AG04450 (cell line): ENCODE data around the gene SNPH. TPM values are rescaled to one million over a fixed set of nuclear protein-coding genes. Genes with fewer than 3 reads are reported as not detected.

Experiments
- CTCF ChIA-PET: fragments of 300-600, 350-600 bp; formaldehyde crosslinking; extraction: SDS; loops from one replicate; lab custom pipeline; 2022; ENCODE audit warnings: antibody characterized with exemption, inconsistent platforms; lab: Charles Lee
- POLR2A ChIA-PET: fragments of 350-600 bp; formaldehyde crosslinking; extraction: SDS; loops from one replicate; lab custom pipeline; 2021; ENCODE audit warnings: antibody characterized with exemption, inconsistent platforms; lab: Yijun Ruan, JAX
- DNase-seq: peaks from one replicate; pipeline ENCODE4 v3.0.0-alpha.2; 2011; ENCODE audit warnings: low read depth, low spot score
- H3K27ac ChIP-seq: one replicate; pipeline ENCODE4 v1.5.1; 2012; ENCODE audit warnings: low read depth, low read length, control low read depth
- H3K27me3 ChIP-seq: one replicate; pipeline ENCODE4 v1.6.0; 2012; ENCODE audit warnings: low read length; ENCODE audit not compliant: control insufficient read depth, insufficient read depth
- H3K4me3 ChIP-seq: 2 replicates; pipeline ENCODE4 v1.5.1; 2011; ENCODE audit warnings: mild to moderate bottlenecking, low read depth, low read length, control low read depth
- H3K9me3 ChIP-seq: 2 replicates; pipeline ENCODE4 v1.5.1; 2012; ENCODE audit warnings: low read length; ENCODE audit not compliant: control insufficient read depth, insufficient read depth
- CTCF ChIP-seq: IDR thresholded peaks from 2 replicates; pipeline ENCODE4 v1.5.1; 2011; ENCODE audit warnings: low read depth, low read length, control low read depth, inconsistent platforms
- polyA plus RNA-seq: library from polyadenylated mRNA; depleted of rRNA; stranded (reverse); fragments of >200 nt; gene quantifications from 2 replicates; pipeline ENCODE4 v1.2.3, GENCODE V29; 2011

SNPH gene
- polyA plus RNA-seq, 1 experiment: 1.5 TPM

- POLR2A ChIA-PET: no interaction called here
- no peak for DNase-seq
- no peak for TF ChIP-seq CTCF
- Histone ChIP-seq H3K27me3 (no peaks in the 10 kb centered on the region), H3K9me3 (no peaks in the 10 kb centered on the region), H3K4me3 (no peak overlapping the region), H3K27ac (no peak overlapping the region)
- CTCF ChIA-PET: no interaction called here
Measured at GRCh38 chr20:1307171-1307570, 41.1 kb downstream of the SNPH start.

- DNase-seq: no peak
- Histone ChIP-seq H3K27me3 (no peaks in the 10 kb centered on the region), H3K27ac (no peak overlapping the region), H3K4me3 (no peak overlapping the region), H3K9me3 (no peaks in the 10 kb centered on the region)
- POLR2A ChIA-PET: no interaction called here
- CTCF ChIA-PET: no interaction called here
- no peak for TF ChIP-seq CTCF
Measured at GRCh38 chr20:1307571-1307971, 41.5 kb downstream of the SNPH start.

GRCh38 chr20:1308067-1308701 is 42.1 kb downstream of the SNPH start:
- DNase-seq: no peak
- POLR2A ChIA-PET: no interaction called here

GRCh38 chr20:1308702-1309095 is 42.6 kb downstream of the SNPH start:
- ChIA-PET CTCF (no interaction called here), POLR2A (no interaction called here)
- H3K27ac ChIP-seq: no peak overlapping the region
- H3K4me3 ChIP-seq: no peak overlapping the region
- H3K9me3 ChIP-seq: peaks cover 6% of the 10 kb centered on the region; the same call in 1 of the 2 replicates
- no peak for DNase-seq
- TF ChIP-seq CTCF: no peak
- H3K27me3 ChIP-seq: no peaks in the 10 kb centered on the region

More at GRCh38 chr20:1308067-1308701, 42.1 kb downstream of the SNPH start:
- CTCF ChIA-PET: no interaction called here
- Histone ChIP-seq H3K4me3 (no peak overlapping the region), H3K27me3 (no peaks in the 10 kb centered on the region), H3K9me3 (peaks cover 4% of the 10 kb centered on the region; the same call in 1 of the 2 replicates), H3K27ac (no peak overlapping the region)
- no peak for TF ChIP-seq CTCF

- CTCF ChIA-PET: interaction anchor here (0.7 to 1.4 kb wide), 2 partner anchors 129 to 194 kb away, joined by 3 read pairs; no protein-coding TSS in a partner anchor
- no peaks in the 10 kb centered on the region for H3K27me3 ChIP-seq
Measured at GRCh38 chr20:1309439-1309847, 43.3 kb downstream of the SNPH start.

More at GRCh38 chr20:1309439-1309847, 43.3 kb downstream of the SNPH start:
- DNase-seq: no peak
- H3K27ac ChIP-seq: no peak overlapping the region
- no peak for TF ChIP-seq CTCF
- POLR2A ChIA-PET: no interaction called here
- peaks cover 6% of the 10 kb centered on the region; the same call in 1 of the 2 replicates for H3K9me3 ChIP-seq
- H3K4me3 ChIP-seq: no peak overlapping the region
